ENCODE measurements around the gene PRIM1. TPM values are rescaled to one million over a fixed set of nuclear protein-coding genes. Genes with fewer than 3 reads are reported as not detected.

The PRIM1 gene
- total and polyA plus RNA-seq, 2 of the 13 experiments (the other 11 are each of a cell fraction or from before 2014, with no cell fraction given) = 30.0 to 47.3 TPM

- intact Hi-C loops (cut with micrococcal nuclease; ENCODE audit: unreplicated experiment) = no loop called here
- no peaks in the 10 kb centered on the region for H3K79me2 ChIP-seq (ENCODE audit: insufficient read depth, low read length)
- no peak overlapping the region for H3K9ac ChIP-seq (ENCODE audit: insufficient read depth, low read depth, low read length)
- no peaks in the 10 kb centered on the region for H4K20me1 ChIP-seq (ENCODE audit: insufficient read depth, low read length)
- no peaks in the 10 kb centered on the region for H3K9me3 ChIP-seq (ENCODE audit: low read length)
- ChIA-PET CTCF (ENCODE audit: low intra/inter-chr PET ratio, low total read pairs) (no interaction called here), POLR2A (no interaction called here)
- peaks cover 20% of the 10 kb centered on the region for H3K4me1 ChIP-seq (ENCODE audit: insufficient read depth, low read length)
- H3K4me3 ChIP-seq (replicated peaks in 1 of 3; ENCODE audit: insufficient read depth in 1 of 3, low read depth in 2 of 3, low read length in 3 of 3) = no peak overlapping the region
- H3K27ac ChIP-seq (ENCODE audit: extremely low read length, insufficient read depth, low read length) = no peak overlapping the region
- H3K36me3 ChIP-seq (replicated peaks in 1 of 2; ENCODE audit: control insufficient read depth in 1 of 2, insufficient read depth in 2 of 2, low read length in 2 of 2) = no peaks in the 10 kb centered on the region
- no peak for FAIRE-seq
- no peak for ATAC-seq
- H2AFZ ChIP-seq (ENCODE audit: low read length) = no peak overlapping the region
- in situ Hi-C loops (cut with HindIII; ENCODE audit: extremely low pct_ligation_motif_present, low pct_unique_long_range_greater_than_20kb) = no loop called here
- no peak for DNase-seq (ENCODE audit: low spot score)
- no TSS peak for BruUV-seq (replicated peaks)
- 34% methylated on average over 5 of the region's 5 CpGs for WGBS (ENCODE audit: low lambda C conversion rate)
- no peak for TF ChIP-seq PREB (CRISPR knock-in tag; IDR thresholded peaks at IDR 0.05)
- H3K27me3 ChIP-seq (ENCODE audit: control insufficient read depth in 1 of 2, insufficient read depth in 2 of 2, low read length in 2 of 2) = peaks cover 0 to 3% of the 10 kb centered on the region in 2 experiments; a peak in 1 of 5 replicates
- H3K4me2 ChIP-seq (ENCODE audit: low read depth, low read length) = no peak overlapping the region
These were observed 20.5 kb upstream of the PRIM1 start for GRCh38 chr12:56772625-56773024.

GRCh38 chr12:56769868-56770267 is 17.7 kb upstream of the PRIM1 start:
- ChIA-PET CTCF (ENCODE audit: low intra/inter-chr PET ratio, low total read pairs) (no interaction called here), POLR2A (interaction anchor here (0.6 kb wide), 1 partner anchor 333 kb away, joined by 3 read pairs; no protein-coding TSS in a partner anchor)
- no peaks in the 10 kb centered on the region for H3K79me2 ChIP-seq (ENCODE audit: insufficient read depth, low read length)
- H4K20me1 ChIP-seq (ENCODE audit: insufficient read depth, low read length) = no peaks in the 10 kb centered on the region
- peaks cover 20% of the 10 kb centered on the region for H3K4me1 ChIP-seq (ENCODE audit: insufficient read depth, low read length)
- H3K9ac ChIP-seq (ENCODE audit: insufficient read depth, low read depth, low read length) = no peak overlapping the region
- ATAC-seq = peak; percentile 31; the same call in 1 of the 3 replicates
- no peaks in the 10 kb centered on the region for H3K36me3 ChIP-seq (replicated peaks in 1 of 2; ENCODE audit: control insufficient read depth in 1 of 2, insufficient read depth in 2 of 2, low read length in 2 of 2)
- H3K27me3 ChIP-seq (ENCODE audit: control insufficient read depth in 1 of 2, insufficient read depth in 2 of 2, low read length in 2 of 2) = peaks cover 0 to 3% of the 10 kb centered on the region in 2 experiments; a peak in 1 of 5 replicates
- no peak overlapping the region for H3K4me2 ChIP-seq (ENCODE audit: low read depth, low read length)
- no peaks in the 10 kb centered on the region for H3K9me3 ChIP-seq (ENCODE audit: low read length)
- no peak for FAIRE-seq
- no peak overlapping the region for H2AFZ ChIP-seq (ENCODE audit: low read length)
- no peak overlapping the region for H3K4me3 ChIP-seq (replicated peaks in 1 of 3; ENCODE audit: insufficient read depth in 1 of 3, low read depth in 2 of 3, low read length in 3 of 3)
- H3K27ac ChIP-seq (ENCODE audit: extremely low read length, insufficient read depth, low read length) = no peak overlapping the region
- intact Hi-C loops (cut with micrococcal nuclease; ENCODE audit: unreplicated experiment) (no loop called here), in situ Hi-C loops (cut with HindIII; ENCODE audit: extremely low pct_ligation_motif_present, low pct_unique_long_range_greater_than_20kb) (no loop called here)
- BruUV-seq (replicated peaks) = no TSS peak
- DNase-seq (ENCODE audit: low spot score) = no peak
- 37% methylated on average over 3 of the region's 3 CpGs for WGBS (ENCODE audit: low lambda C conversion rate)
- TF ChIP-seq NCOA1 (CRISPR knock-in tag; IDR thresholded peaks at IDR 0.05) = no peak
- no peak for TF ChIP-seq ZNF281 (CRISPR knock-in tag; IDR thresholded peaks at IDR 0.05; ENCODE audit: borderline replicate concordance)
- no peak for TF ChIP-seq NFE2L2 (IDR thresholded peaks at IDR 0.05; ENCODE audit: low read length)
- no peak for TF ChIP-seq BCL6 (CRISPR knock-in tag; IDR thresholded peaks at IDR 0.05)
- TF ChIP-seq NONO (IDR thresholded peaks at IDR 0.05) = no peak
- no peak for TF ChIP-seq NONO (CRISPR knock-in tag; conservative IDR thresholded peaks at IDR 0.05)
- TF ChIP-seq ZNF468 (CRISPR knock-in tag; IDR thresholded peaks at IDR 0.05) = no peak
- no peak for TF ChIP-seq USF2 (IDR thresholded peaks at IDR 0.05; ENCODE audit: low read depth, low read length)
- no peak for TF ChIP-seq USF2 (CRISPR knock-in tag; IDR thresholded peaks at IDR 0.05; ENCODE audit: borderline replicate concordance)
- no peak for TF ChIP-seq BHLHE40 (IDR thresholded peaks at IDR 0.05; ENCODE audit: low read length)
- TF ChIP-seq CCAR2 (optimal IDR thresholded peaks at IDR 0.05; ENCODE audit: low read depth, low read length) = no peak
